Measurements from ENCODE around the gene TMPRSS2.

The TMPRSS2 gene

DNA sequence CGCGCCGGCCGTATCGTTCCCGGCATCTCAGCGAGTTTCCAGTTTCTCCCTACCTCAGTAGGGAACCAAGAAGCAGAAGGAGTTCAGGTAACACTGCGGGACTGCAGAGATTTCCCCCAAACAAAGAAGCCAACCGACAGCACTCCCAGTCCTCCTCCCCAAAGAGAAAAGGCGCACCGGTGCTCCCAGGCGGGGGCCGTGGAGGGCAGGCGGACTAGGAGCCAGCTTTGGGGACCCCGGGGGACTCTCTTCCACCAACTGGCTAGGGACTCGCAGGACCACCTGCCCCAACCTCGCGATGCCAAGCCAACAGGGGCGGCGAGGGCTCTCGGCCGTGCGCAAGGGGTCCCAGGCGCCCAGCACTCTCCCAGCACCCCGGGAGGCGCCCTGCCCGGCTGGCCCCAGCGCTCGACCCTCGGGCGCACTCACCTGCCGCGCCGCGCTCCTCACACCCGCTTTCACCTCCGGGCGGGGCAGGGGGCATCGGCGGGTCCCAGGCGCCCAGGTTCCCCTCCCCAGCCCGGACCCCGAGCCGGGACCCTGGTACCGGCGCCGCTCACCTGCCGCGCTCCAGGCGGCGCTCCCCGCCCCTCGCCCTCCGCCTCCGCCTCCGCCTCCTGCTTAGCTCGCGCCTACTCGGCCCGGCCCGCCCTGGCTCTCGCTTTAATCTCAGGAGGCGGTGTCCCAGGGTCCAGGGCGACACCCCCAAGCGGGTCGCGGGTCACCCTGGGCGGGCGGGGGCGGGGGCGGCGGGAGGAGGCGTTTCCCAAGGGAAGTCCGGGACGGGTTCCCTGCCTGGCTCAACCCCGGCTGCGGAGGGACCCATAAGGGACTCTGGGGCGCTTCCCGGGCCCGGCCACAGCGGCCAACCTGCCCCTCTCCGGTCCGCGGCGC, at the start of gene TMPRSS2:
Gene TMPRSS2 (minus strand): TSS at position 638 of the 894 bp plus-strand sequence. CDS start 10,025 bp downstream, outside the sequence.
- no peak for DNase-seq

DNA sequence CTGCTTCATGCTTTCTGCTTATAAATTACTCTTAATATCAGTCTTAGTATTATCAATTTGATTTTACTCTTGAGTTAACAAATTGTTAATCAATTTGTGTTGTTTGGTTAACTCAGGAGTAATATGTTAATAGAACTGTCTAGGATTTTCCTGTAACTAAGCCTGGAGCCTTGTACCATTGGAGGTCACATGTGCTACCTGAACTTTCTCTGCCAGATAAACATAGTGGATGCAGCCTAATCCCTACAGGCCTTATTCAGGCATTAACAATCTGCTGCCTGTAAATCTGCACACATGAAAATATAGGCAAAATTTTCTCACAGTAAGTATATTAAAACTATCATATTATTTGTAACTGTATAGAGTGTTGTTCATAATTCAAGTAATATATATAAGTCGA, 47.1 kb upstream of the TMPRSS2 start:
- DNase-seq = no peak

DNA sequence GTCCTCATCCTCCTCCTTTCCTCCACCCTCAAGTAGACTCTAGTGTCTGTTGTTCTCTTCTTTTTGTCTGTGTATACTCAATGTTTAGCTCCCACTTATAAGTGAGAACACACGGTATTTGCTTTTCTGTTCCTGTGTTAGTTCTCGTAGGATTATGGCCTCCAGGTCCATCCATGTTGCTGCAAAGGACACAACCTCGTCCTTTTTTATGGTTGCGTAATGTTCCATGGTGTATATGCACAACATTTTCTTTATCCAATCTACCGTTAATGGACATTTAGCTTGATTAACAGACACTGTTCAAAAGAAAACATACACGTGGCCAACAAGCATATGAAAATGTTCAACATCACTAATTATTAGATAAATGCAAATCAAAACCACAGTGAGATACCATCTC, 44.3 kb upstream of the TMPRSS2 start:
- no peak for DNase-seq

GRCh38 chr21:41548781-41549180, 40.8 kb upstream of the TMPRSS2 start:
- no peak for DNase-seq

- DNase-seq = no peak
These were observed 39.2 kb upstream of the TMPRSS2 start for GRCh38 chr21:41547111-41547510.

DNA sequence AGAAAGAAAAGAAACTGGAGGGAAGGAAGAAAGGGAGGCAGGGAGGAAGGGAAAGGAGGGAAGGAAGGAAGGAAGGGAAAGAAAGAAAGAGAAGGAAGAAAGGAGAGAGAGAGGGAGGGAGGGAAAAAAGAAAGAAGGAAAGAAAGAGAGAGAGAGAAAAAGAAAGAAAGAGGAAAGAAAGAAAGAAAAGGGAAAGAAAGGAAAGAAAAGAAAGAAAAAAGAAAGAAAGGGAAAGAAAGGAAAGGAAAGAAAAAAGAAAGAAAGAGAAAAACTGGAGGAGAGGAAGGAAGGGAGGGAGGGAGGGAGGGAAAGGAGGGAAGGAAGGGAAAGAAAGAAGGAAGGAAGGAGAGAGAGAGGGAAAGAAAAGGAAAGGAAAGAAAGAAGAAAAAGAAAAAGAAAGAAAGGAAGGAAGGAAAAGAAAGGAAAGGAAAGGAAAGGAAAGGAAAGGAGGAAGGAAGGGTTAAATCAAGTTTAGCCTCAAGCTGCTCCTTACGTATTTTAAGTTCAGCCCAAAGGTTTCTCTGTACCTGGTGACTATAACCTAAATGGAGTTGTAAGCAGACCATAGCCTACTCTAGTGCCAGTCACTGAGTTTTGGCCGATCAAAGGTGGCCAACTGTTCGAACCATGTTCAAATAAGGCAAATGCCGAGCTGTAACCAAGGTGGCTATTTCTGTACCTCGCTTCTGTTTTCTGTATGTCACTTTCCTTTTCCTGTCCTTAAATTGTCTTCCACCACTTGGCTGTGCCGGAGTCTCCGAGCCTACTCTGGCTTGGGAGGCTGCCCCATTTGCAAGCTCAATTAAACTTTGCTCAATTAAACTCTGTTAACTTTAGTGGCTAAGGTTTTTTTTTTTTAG, 37.8 kb upstream of the TMPRSS2 start:
- DNase-seq = no peak

DNA sequence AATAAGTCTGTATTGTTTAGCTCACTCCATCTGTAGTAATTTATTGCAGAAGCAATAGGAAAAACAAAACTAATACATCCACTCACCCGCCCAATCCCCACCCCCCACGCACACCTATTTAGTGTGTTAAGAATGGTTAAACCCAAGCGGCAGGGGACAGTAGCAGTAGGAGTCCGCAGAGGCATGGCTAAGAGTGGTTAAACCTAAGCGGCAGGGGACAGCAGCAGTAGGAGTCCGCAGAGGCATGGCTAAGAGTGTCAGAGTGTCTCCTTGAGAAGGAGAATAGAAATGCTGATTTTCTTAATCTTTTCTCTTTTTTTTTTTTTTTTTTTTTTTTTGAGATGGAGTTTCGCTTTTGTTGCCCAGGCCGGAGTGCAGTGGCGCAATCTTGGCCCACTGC, 34.8 kb upstream of the TMPRSS2 start:
- no peak for DNase-seq

GRCh38 chr21:41537356-41537755, 29.4 kb upstream of the TMPRSS2 start:
- no peak for DNase-seq

DNA sequence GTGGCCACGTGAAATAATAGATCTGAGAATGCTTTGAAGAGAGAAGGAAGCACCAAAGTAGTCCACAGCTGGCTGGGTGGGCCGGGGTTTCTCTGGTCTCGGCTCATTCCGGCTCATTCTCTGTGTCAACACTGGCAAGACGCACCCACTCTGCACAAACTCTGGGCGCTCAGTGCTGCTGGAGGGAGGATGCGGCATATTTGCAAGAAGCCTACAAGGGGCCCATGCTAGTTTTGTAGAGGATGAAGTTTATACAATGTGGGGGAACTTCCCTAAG, 28.8 kb upstream of the TMPRSS2 start:
- no peak for DNase-seq

GRCh38 chr21:41536076-41536826, 28.3 kb upstream of the TMPRSS2 start:
- no peak for DNase-seq

DNA sequence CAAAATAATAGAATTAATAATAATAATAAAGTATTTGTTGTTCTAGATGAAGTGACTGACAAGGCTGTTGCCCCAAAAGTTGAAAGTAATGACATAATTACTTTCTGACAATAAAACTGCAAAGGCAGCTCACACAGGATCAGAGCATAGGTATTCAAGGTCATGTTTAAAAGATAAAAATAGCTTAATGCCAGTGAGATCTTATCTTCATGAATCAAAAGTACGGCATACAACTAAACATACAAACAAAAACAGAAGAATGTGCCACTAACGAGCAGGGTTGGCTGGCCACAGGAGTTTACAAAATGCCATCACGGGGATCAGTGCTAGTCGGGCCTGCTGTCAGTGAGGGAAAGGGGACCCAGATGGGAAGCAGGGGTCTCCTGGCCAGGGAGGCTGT, 22.4 kb upstream of the TMPRSS2 start:
- no peak for DNase-seq

- DNase-seq = no peak
These were observed 21.8 kb upstream of the TMPRSS2 start for GRCh38 chr21:41529769-41530168.

- no peak for DNase-seq
These were observed 18.6 kb upstream of the TMPRSS2 start for GRCh38 chr21:41526478-41527087.

- no peak for DNase-seq
These were observed 15.2 kb upstream of the TMPRSS2 start for GRCh38 chr21:41523175-41523574.

- no peak for DNase-seq
These were observed 13.6 kb upstream of the TMPRSS2 start for GRCh38 chr21:41521489-41522027.

- DNase-seq = no peak
These were observed 12.8 kb upstream of the TMPRSS2 start for GRCh38 chr21:41520560-41521442.

DNA sequence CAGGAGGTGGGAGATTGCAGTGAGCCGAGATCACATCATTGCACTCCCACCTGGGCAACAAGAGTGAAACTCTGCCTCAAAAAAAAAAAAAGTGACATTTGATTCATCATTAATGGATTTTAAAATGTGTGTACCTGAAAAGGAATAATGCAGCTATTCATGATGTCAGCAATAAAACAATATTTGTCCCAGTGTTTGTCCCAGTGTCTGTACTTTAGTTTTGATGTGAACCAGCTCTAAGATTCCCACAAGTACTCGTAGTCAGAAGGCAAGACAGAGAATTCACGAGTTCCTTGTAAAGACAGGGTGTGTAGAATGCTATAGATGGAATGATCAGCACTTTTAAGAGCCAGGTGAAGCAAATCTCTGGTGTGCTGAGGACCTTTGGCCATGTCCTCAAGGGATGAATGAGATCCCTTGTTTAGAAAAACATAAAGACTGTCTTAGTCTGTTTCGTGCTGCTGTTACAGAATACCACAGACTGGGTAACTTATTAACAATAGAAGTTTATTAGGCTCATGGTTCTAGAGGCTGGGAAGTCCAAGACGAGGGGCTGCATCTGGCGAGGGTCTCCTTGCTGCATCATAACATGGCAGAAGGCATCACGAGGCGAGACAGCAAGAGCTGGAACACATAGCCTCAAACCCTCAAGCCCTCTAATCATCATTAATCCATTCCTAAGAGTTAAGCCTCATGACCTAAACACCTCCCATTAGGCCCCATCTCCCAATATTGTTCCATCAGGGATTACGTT, 12.0 kb upstream of the TMPRSS2 start:
- DNase-seq = no peak

DNA sequence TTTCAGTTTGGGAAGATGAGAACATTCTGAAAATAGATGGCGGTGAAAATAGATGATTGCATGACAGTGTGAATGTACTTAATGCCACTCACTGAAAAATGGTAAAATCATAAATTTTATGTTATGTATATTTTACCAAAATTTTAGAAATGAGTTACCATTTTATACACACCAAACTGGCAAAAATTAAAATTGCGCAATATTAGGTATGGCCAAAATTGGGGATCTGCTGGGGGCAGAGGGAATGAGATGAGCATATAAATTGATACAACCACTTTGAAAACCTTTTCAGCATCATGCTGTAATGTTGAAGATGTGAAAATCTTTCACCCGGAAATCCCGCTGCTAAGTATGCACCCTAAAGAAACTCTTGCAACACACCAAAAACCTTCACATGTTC, 10.8 kb upstream of the TMPRSS2 start:
- no peak for DNase-seq

GRCh38 chr21:41511858-41512257, 3.9 kb upstream of the TMPRSS2 start:
- DNase-seq = no peak

- no peak for DNase-seq
These were observed 2.5 kb upstream of the TMPRSS2 start for GRCh38 chr21:41510500-41510899.

GRCh38 chr21:41509733-41510132, 1.8 kb upstream of the TMPRSS2 start:
- DNase-seq = no peak
